Gastroesophageal sphincter (tissue), 4 donors: ENCODE results near the gene BBOF1. TPM values are rescaled to one million over a fixed set of nuclear protein-coding genes. Genes with fewer than 3 reads are reported as not detected.

Experiments used
- ATAC-seq: fragments of 150-250 bp; one replicate; pipeline ENCODE4 v1.9.1; 2016; ENCODE audit warnings: mild to moderate bottlenecking, moderate library complexity
- H3K27ac ChIP-seq, 4 donors: fragments of 200-600 bp; sonication (generic) in 3 of 4; 1 replicate in 3 of 4; 2 replicates in 1 of 4; pipeline ENCODE4 v1.5.1; 2016 to 2019
- H3K27me3 ChIP-seq: fragments of 200-600 bp; sonication (generic); one replicate; pipeline ENCODE4 v1.5.1; 2019
- H3K36me3 ChIP-seq, 2 donors: fragments of 200-600 bp; sonication (generic); one replicate each; pipeline ENCODE4 v1.5.1; 2019; ENCODE audit warnings: control low read depth in 1 of 2
- H3K4me1 ChIP-seq, 3 donors: fragments of 200-600 bp; sonication (generic); 1 replicate in 2 of 3; 2 replicates in 1 of 3; pipeline ENCODE4 v1.5.1; 2016 to 2019; ENCODE audit warnings: control low read depth in 2 of 3
- H3K4me3 ChIP-seq, 2 donors: fragments of 200-600 bp; sonication (generic); one replicate each; pipeline ENCODE4 v1.5.1; 2019; ENCODE audit warnings: mild to moderate bottlenecking in 1 of 2, moderate library complexity in 1 of 2
- H3K9me3 ChIP-seq, 3 donors: fragments of 200-600 bp; sonication (generic); one replicate each; pipeline ENCODE4 v1.5.1; 2017 to 2019; ENCODE audit warnings: control low read depth in 2 of 3
- CTCF ChIP-seq, 4 experiments: fragments of 200-600 bp in 2 of 4; fragments of 450-650 bp in 2 of 4; sonication (generic) in 1 of 4; IDR thresholded peaks; one replicate each; pipeline ENCODE4 v1.5.1; 2017 to 2019; ENCODE audit warnings: antibody characterized with exemption in 4 of 4, mild to moderate bottlenecking in 2 of 4, moderate library complexity in 2 of 4
- EP300 ChIP-seq: sonication (generic); formaldehyde crosslinking; IDR thresholded peaks from one replicate; pipeline ENCODE4 v1.6.1; 2017; ENCODE audit warnings: antibody characterized with exemption, mild to moderate bottlenecking
- POLR2A ChIP-seq, 2 donors: fragments of 450-650 bp; IDR thresholded peaks; one replicate each; pipeline ENCODE4 v1.6.1; 2017; ENCODE audit warnings: antibody characterized with exemption in 2 of 2, mild to moderate bottlenecking in 2 of 2, moderate library complexity in 1 of 2
- POLR2AphosphoS5 ChIP-seq: sonication (generic); formaldehyde crosslinking; IDR thresholded peaks from one replicate; pipeline ENCODE4 v1.6.1; 2017; ENCODE audit warnings: antibody characterized with exemption
- WGBS, 2 donors: methylation state at CpG; one replicate each; pipeline ENCODE4 v1.1.5; 2018; ENCODE audit warnings: low coverage in 1 of 2; 5-methylcytosine and 5-hydroxymethylcytosine counted together
- total RNA-seq, 4 donors: library from RNA; depleted of rRNA; stranded (reverse); fragments of >200 nt; gene quantifications; one replicate each; pipeline ENCODE4 v1.1.0, GENCODE V29; 2016

Gene BBOF1
- total RNA-seq, 4 donors from 2014 or later = 7.3 to 12.4 (median 10.5) TPM

- ATAC-seq = no peak
- 47 to 52% methylated on average over 2 to 3 of the region's 3 CpGs for WGBS, 2 donors
- TF ChIP-seq POLR2AphosphoS5 = no peak
- no peak for TF ChIP-seq CTCF (IDR thresholded peaks at IDR 0.05)
- Histone ChIP-seq H3K9me3 (no peaks in the 10 kb centered on the region), H3K27me3 (no peaks in the 10 kb centered on the region), H3K36me3 (peaks cover 0 to 47% of the 10 kb centered on the region in 2 donors), H3K4me1 (no peaks in the 10 kb centered on the region), H3K4me3 (no peak overlapping the region), H3K27ac (no peak overlapping the region)
These were observed 29.1 kb downstream of the BBOF1 start for GRCh38 chr14:74048281-74048680.

GRCh38 chr14:74049876-74050495 lies 30.8 kb downstream of the BBOF1 start:
- no peaks in the 10 kb centered on the region for H3K27me3 ChIP-seq
- no peak overlapping the region for H3K27ac ChIP-seq
- H3K36me3 ChIP-seq = peaks cover 0 to 42% of the 10 kb centered on the region in 2 donors
- no peaks in the 10 kb centered on the region for H3K4me1 ChIP-seq
- no peak for ATAC-seq
- 64 to 76% methylated on average over 3 of the region's 3 CpGs for WGBS, 2 donors
- H3K4me3 ChIP-seq = no peak overlapping the region
- TF ChIP-seq CTCF (IDR thresholded peaks at IDR 0.05) (no peak), EP300 (no peak), POLR2AphosphoS5 (no peak), POLR2A (IDR thresholded peaks at IDR 0.05) (no peak)
- H3K9me3 ChIP-seq = no peaks in the 10 kb centered on the region

- no peak overlapping the region for H3K27ac ChIP-seq
- 92% methylated on average over 2 of the region's 2 CpGs; no CpG with 5 or more reads in 1 of the 2 donors for WGBS, 2 donors
- H3K27me3 ChIP-seq = no peaks in the 10 kb centered on the region
- peaks cover 0 to 100% of the 10 kb centered on the region in 2 donors for H3K36me3 ChIP-seq
- H3K9me3 ChIP-seq = peaks cover 0 to 2% (median 0%) of the 10 kb centered on the region in 3 donors
- TF ChIP-seq EP300 = no peak
- TF ChIP-seq POLR2AphosphoS5 = no peak
- no peak for TF ChIP-seq CTCF (IDR thresholded peaks at IDR 0.05)
- TF ChIP-seq POLR2A (IDR thresholded peaks at IDR 0.05) = no peak
- ATAC-seq = no peak
- no peaks in the 10 kb centered on the region for H3K4me1 ChIP-seq
- H3K4me3 ChIP-seq = no peak overlapping the region
These were observed 43.6 kb downstream of the BBOF1 start for GRCh38 chr14:74062809-74063150.

- H3K4me1 ChIP-seq = no peaks in the 10 kb centered on the region
- peaks cover 0 to 2% (median 0%) of the 10 kb centered on the region in 3 donors for H3K9me3 ChIP-seq
- no peak overlapping the region for H3K4me3 ChIP-seq
- TF ChIP-seq CTCF (IDR thresholded peaks at IDR 0.05) = no peak
- TF ChIP-seq POLR2AphosphoS5 = no peak
- no peak for TF ChIP-seq EP300
- no peak for TF ChIP-seq POLR2A (IDR thresholded peaks at IDR 0.05)
- peaks cover 0 to 100% of the 10 kb centered on the region in 2 donors for H3K36me3 ChIP-seq
- no peaks in the 10 kb centered on the region for H3K27me3 ChIP-seq
- ATAC-seq = no peak
- H3K27ac ChIP-seq = no peak overlapping the region
These were observed 45.3 kb downstream of the BBOF1 start for GRCh38 chr14:74064426-74064825.

GRCh38 chr14:74064883-74065282 lies 45.7 kb downstream of the BBOF1 start:
- H3K9me3 ChIP-seq = peaks cover 0 to 2% (median 0%) of the 10 kb centered on the region in 3 donors

More at GRCh38 chr14:74064883-74065282, 45.7 kb downstream of the BBOF1 start:
- H3K27me3 ChIP-seq = no peaks in the 10 kb centered on the region
- H3K36me3 ChIP-seq = peaks cover 0 to 100% of the 10 kb centered on the region in 2 donors
- WGBS, 2 donors = 74 to 77% methylated on average over 3 of the region's 3 CpGs
- no peak overlapping the region for H3K4me3 ChIP-seq
- H3K4me1 ChIP-seq = no peaks in the 10 kb centered on the region
- ATAC-seq = no peak
- no peak for TF ChIP-seq POLR2A (IDR thresholded peaks at IDR 0.05)
- no peak for TF ChIP-seq EP300
- no peak for TF ChIP-seq CTCF (IDR thresholded peaks at IDR 0.05)
- TF ChIP-seq POLR2AphosphoS5 = no peak
- H3K27ac ChIP-seq = no peak overlapping the region
